ENCODE measurements around the gene TSC22D1.
"Not testable (repeated sequence)": the region's sequence is repeated elsewhere in the genome, so short reads cannot be mapped to it uniquely, and the experiment has no call there.

The TSC22D1 gene

DNA sequence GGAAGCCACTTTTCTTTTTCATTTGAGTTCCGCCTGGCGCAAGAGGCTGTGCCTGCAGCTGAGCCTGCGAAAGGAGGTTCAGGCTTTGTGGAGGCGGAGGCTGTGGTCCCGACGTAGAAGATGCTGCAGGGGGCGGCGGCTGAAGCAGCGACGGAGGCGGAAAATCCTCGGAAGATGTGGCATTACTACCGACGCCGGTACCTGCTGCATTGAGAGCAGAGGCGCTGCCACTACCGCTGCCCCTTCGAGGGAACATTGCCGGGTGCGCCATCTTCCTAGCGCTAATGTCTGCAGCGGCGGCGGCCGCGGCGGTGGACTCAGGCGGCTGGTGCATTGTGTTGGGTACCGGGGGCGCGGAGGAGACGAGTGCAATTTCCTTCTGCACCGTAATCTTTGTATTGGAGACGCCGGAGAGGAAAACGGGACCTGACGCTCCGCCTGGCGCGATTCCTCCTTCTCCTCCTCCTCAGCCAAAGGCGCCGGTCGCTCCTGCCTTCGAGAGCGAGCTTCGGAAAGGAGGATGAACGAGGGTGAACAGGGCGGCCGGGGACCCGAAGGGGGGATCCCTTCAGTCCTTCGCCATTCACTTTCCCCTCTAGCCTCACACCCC is at the start of gene TSC22D1:
TSS of gene TSC22D1 (minus strand) at position 590 of the 610 bp plus-strand sequence. CDS start at position 334, 256 bp downstream.
- DNase-seq (ENCODE audit: low read depth in 3 of 3, low spot score in 1 of 3) = peak in 2 of 3 donors; percentile 29 to 54

DNA sequence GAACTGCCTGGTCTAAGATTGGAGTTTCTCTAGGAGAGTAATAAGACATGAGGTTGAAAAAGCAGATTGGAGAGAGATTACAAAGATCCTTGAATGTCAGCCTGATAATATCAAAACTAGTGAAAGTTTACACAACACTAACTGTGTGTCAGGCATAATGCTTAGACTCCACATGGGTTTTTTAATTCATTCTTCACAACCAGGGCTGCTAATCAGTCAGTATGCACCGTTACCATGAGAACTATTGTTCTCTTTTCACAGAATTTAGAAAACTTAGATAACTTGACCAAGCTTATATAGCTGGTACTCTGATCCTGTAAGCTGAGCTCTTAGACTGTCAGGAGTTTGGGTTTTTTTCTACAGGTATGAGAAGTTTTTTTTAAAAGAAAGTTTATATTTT is 46.6 kb upstream of the TSC22D1 start:
- DNase-seq (ENCODE audit: low read depth in 3 of 3, low spot score in 1 of 3) = no peak

DNA sequence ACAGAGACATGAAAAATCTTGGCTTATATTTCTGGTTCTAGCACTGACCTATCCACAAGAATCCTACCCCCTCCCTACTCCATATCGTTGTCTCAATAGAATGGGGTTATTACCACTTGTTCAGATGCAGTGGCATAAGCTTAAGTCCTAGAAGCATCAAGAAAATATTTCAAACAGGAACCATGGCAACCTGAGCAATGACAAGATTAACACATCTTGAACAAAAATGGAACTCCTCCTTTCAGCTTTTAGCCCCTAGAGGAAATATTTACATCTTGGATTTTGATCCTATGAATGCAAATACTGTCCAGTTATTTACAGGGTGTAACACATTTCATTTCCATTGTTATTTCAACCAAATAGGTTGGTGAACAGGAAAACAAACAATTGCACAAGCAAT is 46.1 kb upstream of the TSC22D1 start:
- DNase-seq (ENCODE audit: low read depth in 3 of 3, low spot score in 1 of 3) = no peak

DNA sequence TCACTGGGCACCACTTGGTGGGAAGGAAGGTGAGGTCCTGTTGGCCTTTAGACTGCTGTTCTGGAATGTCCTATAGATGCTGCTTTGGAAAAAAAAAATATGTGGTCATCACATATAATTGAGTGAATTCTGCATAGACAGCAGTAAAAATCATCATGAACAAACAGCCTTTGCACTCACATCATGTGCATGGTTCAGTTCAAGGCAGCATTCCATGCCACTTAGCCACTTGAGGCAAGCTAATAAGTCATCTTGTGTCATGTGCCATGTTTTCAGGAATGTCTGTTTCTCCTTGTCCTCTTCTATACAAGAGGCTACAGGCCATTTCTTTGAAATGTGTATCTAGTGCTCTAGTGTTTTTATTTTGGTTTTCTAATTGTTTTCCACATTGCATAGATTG is 43.9 kb upstream of the TSC22D1 start:
- DNase-seq (ENCODE audit: low read depth in 3 of 3, low spot score in 1 of 3) = no peak

DNA sequence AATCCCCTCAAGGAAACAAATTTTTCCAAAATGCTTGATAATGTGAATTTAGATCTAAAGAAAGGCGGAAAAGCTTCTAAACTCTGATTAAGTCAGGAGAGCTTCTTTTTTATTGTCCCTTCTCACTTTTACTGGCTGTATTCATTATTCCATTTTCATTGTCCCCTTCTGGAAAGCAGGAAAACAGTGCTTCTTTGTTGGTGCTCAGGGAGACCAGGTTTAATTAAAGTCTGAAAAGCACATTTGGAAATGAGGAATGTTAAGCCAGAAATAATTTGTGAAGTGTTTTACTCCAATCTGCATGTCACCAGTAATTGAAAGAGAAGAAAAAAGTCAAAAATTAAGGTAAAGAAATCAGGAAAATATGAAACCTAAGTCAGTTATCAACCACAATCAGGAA is 43.5 kb upstream of the TSC22D1 start:
- DNase-seq (ENCODE audit: low read depth in 3 of 3, low spot score in 1 of 3) = no peak

DNA sequence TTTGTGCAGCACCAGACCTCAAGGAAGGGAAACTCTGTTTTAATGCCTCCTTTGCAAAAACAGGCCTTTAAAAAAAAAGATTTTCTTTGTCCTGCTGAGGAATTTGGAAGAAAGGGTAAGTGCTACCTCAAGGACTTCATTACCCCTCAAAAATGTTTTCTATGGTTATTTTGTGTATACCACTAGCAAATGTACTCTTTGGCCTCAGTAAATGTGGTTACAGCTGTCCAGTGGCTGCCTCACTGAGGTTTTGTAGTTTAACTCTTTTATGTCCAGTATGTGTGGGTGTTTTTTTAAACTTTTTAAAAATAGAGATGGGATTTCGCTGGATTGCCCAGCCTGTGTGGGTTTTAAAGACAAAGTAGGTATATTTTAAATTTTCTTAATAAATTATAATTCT is 42.2 kb upstream of the TSC22D1 start:
- no peak for DNase-seq (ENCODE audit: low read depth in 3 of 3, low spot score in 1 of 3)

DNA sequence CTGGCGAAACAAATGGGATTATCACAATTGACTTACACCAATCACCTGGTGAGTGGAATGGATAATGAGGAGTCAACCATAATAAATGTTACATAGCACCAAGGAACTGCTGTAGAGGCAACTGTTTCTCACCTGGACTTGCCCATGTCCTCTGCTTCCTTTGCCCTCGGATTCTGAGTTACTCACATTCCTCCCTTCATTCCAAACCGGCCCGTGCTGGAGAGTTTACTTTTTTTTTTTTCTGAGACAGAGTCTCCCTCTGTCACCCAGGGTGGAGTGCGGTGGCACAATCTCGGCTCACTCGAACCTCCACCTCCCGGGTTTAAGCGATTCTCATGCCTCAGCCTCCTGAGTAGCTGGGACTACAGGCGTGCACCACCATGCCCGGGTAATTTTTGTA is 41.5 kb upstream of the TSC22D1 start:
- no peak for DNase-seq (ENCODE audit: low read depth in 3 of 3, low spot score in 1 of 3)

DNA sequence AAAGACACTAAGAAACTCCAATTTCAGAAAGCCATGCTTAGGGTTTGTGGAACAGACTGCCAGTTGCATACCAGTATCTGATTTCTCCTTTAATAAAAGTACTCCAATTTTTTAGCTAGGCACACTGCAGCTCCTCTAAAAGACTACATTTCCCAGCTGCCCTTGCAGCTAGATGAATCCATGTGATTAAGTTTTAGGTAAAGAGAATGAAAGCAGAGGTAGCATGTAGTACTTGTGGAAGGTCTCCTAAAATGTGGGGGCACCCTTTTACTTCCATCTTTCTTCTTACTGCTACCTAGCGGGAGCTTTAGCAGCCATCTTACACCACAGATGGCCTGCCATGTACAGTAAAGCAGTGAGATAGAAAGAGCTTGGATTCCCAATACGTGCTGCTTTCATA is 33.0 kb upstream of the TSC22D1 start:
- no peak for DNase-seq (ENCODE audit: low read depth in 3 of 3, low spot score in 1 of 3)

DNA sequence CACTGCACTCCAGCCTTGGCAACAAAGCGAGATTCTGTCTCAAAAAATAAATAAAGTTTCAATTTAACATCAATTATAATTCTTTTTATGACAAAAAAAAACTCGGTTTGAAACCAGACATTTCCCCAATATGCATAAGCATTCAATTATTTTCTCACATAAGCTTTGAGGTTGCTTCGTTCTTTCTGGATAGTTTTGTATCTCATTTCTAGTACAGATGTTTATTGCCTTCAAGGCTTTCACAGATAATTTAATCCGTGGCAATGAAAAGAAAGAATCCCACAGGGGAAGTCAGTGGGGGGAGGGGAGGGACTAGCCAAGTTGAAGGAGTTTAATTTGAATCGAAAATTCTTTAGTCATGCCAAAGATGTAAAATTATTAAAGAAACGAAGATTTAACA is 29.6 kb upstream of the TSC22D1 start:
- no peak for DNase-seq (ENCODE audit: low read depth in 3 of 3, low spot score in 1 of 3)

DNA sequence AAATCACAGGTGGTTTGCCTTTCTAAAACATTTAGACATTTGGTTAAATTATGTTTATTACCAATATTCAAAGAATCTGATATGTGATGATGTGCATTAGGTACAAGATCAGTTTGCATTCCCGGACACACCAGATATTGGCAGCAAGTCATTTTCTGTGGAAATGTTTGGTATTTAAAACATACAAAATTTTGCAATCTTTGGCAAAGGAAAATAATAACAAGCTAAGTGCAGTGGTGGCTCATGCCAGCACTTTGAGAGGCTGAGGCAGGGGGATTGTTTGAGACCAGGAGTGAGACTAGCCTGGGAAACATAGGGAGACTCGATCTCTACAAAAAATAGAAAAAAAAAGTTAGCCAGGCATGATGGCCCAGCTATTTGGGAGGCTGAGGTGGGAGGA is 29.1 kb upstream of the TSC22D1 start:
- DNase-seq (ENCODE audit: low read depth in 3 of 3, low spot score in 1 of 3) = no peak

DNA sequence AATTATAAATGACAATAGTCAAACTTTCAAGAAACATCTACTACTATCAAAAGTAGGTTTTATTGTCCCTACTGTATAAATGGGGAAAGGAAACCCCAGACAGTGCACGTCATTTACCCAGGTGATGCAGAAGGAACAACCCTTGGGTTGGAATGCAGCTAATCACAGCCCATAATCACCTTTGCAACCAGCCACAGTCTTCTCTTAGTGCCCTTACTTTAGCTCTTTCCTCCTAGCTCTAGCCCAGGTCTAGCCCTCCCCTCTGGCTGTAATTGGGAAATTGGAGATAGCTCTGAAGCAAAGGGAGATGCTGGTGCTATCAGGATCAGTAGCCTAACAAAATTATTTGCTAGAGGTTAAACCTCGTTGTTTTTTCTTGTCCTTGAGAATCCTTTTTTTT is 25.5 kb upstream of the TSC22D1 start:
- DNase-seq (ENCODE audit: low read depth in 3 of 3, low spot score in 1 of 3) = no peak

DNA sequence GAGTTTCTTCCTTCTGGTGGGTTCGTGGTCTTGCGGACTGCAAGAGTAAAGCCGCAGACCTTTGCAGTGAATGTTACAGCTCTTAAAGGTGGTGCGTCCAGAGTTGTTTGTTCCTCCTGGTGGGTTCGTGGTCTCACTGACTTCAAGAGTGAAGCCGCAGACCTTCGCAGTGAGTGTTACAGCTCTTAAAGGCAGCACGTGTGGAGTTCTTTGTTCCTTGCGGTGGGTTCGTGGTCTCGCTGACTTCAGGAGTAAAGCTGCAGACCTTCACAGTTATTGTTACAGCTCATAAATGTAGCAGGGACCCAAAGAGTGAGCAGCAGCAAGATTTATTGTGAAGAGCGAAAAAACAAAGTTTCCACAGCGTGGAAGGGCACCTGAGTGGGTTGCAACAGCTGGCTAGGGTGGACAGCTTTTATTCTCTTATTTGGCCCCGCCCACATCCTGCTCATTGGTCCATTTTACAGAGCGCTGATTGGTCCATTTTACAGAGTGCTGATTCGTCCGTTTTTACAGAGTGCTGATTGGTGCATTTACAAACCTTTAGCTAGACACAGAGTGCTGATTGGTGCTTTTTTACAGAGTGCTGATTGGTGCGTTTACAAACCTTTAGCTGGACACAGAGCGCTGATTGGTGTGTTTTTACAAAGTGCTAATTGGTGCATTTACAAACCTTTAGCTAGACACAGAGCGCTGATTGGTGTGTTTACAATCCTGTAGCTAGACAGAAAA is 17.9 kb upstream of the TSC22D1 start:
- not testable (repeated sequence) for DNase-seq (ENCODE audit: low read depth in 3 of 3, low spot score in 1 of 3)

DNA sequence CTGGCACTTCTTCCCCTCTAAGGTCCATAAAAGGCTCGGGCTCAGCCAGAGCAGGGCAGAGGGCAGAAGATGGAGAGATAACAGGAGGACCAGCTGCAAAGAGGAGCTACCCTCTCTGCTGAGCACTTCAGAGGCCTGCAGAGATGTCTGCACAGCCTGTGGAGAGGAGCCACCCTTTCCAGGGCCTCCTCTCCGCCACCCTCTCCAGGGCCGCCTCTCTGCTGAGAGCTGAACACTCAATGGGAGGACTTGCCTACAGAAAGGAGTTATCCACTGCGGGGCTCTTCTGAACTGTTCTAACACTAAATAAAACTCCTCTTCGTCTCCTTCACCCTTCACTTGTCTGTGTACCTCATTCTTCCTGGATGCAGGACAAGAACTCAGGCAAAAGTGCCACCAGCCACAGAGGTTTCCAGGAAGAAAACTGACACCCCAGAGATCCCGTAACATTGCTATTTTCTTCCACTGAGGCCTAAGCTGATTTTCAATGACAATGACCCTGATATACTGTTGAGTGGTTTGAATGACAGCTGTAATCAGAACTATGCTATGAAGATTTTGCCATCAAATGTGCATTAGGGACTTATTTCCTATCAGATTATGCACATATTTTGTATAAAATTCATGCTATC is 16.2 kb upstream of the TSC22D1 start:
- DNase-seq (ENCODE audit: low read depth in 3 of 3, low spot score in 1 of 3) = no peak

DNA sequence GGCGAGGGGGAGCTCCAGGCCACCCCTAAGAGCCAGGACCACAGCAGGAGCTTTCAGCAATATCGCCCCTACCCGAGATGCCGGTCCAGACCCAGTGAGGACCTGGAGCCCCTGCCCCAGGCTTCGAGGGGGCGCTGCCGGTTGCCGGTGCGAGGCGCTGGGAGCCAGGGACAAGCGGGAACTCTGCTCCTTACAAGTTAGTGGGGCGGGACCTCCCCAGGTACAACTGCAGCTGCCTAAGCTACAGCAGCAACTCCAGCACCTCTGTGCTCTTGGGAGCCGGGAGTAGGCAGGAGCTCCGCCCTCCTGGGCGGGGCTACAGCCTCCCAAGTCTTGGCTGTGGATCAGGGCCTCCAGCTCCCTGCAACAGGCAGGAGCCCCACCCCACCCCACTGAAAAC is 15.2 kb upstream of the TSC22D1 start:
- no peak for DNase-seq (ENCODE audit: low read depth in 3 of 3, low spot score in 1 of 3)

DNA sequence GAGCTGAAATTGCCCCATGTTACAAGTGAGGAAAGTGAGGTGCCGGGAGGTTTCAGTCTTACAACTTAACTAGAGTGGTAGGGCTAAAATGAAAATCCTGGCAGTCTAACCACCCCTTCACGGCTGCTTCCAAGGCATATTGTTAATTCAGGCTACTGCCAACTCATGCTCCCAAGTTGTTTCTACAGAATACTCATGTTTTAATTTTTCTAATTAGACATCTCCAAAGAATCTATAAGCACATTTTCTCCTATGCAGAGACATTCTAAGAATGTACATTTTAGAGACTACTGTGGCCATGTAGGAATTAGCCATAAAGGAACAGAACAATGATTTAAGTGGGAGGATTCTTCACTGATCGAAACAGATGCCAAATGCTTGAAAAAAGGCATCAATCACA is 7.0 kb upstream of the TSC22D1 start:
- no peak for DNase-seq (ENCODE audit: low read depth in 3 of 3, low spot score in 1 of 3)

DNA sequence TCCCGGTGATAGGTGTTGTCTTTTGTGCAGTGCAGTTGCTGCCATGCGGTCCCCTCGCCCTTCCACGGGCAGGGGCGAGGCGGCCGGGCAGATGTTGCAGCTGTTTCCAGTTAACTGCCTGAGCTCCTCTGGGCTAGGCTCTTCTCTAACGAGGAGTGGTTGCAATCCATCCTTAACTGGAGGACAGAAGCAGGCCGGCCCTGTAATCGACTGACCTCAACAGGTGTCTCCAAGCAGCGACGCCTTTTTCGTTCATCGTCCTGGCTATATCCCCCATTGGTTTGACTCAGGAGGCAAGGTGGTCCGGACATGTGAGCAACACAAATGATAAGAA is 1.9 kb upstream of the TSC22D1 start:
- no peak for DNase-seq (ENCODE audit: low read depth in 3 of 3, low spot score in 1 of 3)

DNA sequence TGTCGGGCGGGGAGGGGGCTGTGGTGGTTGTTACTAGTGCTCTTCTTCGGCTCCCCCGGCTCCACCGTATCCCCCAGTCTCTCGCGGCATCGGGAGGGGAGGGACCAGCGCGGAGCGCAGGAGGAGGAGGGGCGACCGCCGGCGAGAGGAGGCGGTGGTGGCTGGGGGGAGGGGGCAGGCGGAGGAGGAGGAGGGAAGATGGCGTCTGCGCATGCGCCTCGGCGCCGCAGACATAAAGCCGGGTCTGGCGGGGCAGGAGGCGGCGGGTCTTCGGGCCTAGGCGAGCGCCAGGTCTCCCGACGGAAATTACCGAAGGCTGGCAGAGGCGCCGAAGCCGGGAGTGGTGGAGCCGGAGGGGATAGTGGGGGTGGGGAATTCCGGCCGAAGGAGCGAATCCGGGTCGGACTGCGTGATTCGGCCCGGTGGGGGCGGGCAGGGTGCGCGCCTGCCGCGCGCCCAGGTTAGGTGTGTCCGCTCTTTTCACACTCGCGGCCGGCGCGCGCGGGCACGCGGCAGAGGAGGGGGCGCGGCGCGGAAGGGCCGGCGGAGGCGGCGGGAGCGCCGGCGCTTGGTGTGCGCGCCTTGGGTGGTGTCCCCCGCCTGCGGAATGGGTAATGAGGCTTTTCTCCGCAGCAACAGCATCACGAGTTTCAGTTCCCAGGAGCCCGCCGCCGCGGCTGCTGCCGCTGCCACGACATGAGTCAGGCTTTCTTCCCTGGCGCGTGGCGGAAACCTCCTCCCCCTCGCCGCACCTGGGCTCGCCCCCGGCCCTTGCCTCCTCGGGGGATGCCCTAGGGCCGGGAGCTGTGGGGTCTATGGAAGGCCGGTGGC is 1.3 kb upstream of the TSC22D1 start:
- DNase-seq (ENCODE audit: low read depth in 3 of 3, low spot score in 1 of 3) = peak; percentile 92 to 93 (median 92)

DNA sequence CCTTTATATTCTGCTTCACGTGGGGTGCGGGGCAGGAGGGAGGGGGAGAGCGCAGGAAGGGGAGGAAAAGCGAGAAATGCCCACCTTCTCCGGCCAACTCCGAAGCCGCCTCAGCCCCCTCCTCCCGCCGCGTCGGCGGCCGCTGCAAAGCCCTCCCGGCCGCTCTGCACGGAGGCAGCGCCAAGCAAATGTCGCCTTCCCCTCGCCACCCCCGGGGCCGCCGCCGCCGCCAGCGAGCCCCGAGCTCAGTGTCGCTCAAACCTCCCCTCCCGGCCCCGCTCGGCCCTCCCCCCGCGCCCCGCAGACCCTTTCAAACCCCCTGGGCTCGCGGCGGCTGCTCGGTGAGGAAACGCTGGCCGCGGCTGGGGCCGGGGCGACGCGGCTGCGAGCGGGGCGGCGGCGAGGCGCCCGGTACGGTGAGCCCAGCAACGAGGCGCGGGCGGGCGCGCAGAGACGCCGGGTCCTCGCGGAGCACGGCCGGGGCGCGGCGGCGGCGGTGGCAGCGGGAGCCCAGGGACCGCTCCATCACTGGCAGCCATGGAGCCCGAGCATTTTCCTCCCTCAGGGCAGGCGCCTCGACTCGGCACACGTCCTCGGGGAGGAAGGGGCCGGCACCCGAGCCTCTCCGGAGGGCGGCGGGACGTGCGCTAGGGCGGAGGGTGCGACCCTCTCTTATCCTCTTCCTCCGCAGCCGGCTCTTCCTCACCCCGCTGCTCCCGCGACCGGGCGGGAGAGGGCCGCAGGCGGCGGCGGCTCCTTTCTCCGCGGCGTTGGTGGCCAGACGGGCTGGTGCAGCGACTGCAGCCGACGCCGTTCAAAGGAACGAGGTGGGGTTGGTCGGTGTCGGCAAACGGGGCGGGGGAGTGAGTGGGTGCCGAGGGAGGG is 463 bp upstream of the TSC22D1 start:
- peak in 2 of 3 donors; percentile 7 to 34 for DNase-seq (ENCODE audit: low read depth in 3 of 3, low spot score in 1 of 3)

DNA sequence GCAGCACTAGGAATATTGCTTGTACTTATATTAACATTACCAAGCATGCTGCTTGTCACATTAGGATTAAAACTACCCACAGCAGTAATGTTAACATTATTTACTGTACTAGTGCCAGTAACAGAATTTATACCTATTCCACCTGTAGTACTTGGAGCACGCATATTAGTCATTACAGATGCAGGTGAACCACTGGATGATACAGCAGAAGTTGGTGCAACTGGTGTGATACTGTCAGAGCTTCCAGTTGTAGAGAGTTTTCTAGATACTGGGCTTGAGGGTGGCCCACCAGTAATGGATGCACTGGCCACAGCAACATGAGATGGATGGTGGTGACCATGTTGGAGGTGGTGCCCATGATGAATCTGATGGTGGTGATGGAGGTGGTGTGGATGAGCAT is 1.1 kb downstream of the TSC22D1 start:
- DNase-seq (ENCODE audit: low read depth in 3 of 3, low spot score in 1 of 3) = no peak

DNA sequence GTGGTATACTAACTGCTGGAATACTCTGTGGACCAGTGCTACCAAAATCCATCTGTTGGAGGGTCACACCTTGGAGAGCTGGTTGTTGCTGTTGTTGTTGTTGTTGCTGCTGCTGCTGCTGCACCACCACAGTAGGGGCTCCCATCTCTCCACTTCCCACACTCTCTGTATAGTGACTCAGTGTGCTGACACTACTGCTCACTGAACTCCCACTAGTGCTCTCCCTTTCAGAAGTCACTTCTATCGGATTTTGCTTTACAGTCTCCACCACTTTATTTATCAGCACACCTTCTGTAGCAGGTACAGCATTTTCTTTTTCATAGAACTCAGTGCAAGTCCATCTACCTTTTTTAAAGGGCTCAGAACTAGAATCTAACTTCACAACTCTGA is 1.7 kb downstream of the TSC22D1 start:
- DNase-seq (ENCODE audit: low read depth in 3 of 3, low spot score in 1 of 3) = no peak
